LNCaP clone FGC (cell line): ENCODE measurements around the gene TCHP.

Source experiments
- DNase-seq: peaks from one replicate; pipeline ENCODE4 v3.0.0-alpha.2; 2011; ENCODE audit warnings: low read depth
- H3K4me3 ChIP-seq: 2 replicates; pipeline ENCODE4 v1.5.1; 2011; ENCODE audit warnings: mild to moderate bottlenecking, low read depth, low read length, control low read depth
- CTCF ChIP-seq: IDR thresholded peaks from 2 replicates; pipeline ENCODE4 v1.5.1; 2012; ENCODE audit warnings: mild to moderate bottlenecking; ENCODE audit not compliant: control insufficient read depth, insufficient read depth; ENCODE audit errors: extremely low read depth

The TCHP gene

GRCh38 chr12:109863847-109864712 lies 36.0 kb upstream of the TCHP start:
- peak; percentile 87 for DNase-seq
- TF ChIP-seq CTCF: no peak
- no peak overlapping the region for H3K4me3 ChIP-seq

DNA sequence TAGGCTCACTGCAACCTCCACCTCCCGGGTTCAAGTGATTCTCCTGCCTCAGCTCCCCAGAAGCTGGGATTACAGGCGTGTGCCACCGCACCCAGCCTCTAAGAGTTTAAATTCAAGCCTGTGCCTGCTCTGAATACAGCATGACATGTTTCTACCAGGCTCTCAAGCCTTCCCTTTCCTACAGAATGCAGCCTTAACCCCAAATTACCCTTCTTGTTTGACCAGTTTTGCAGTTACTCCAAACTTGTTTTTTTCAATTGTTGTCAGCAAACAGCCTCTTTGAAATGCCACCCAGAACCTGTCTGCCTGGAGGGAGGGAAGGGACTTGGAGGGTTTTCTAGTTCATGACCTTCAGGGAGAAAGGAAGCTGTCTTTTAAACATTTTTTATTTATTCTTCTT lies 35.2 kb upstream of the TCHP start:
- peak; percentile 82 for DNase-seq
- H3K4me3 ChIP-seq: no peak overlapping the region
- TF ChIP-seq CTCF: no peak

GRCh38 chr12:109868182-109869051 lies 31.7 kb upstream of the TCHP start:
- no peak for TF ChIP-seq CTCF
- H3K4me3 ChIP-seq: no peak overlapping the region
- DNase-seq: no peak

DNA sequence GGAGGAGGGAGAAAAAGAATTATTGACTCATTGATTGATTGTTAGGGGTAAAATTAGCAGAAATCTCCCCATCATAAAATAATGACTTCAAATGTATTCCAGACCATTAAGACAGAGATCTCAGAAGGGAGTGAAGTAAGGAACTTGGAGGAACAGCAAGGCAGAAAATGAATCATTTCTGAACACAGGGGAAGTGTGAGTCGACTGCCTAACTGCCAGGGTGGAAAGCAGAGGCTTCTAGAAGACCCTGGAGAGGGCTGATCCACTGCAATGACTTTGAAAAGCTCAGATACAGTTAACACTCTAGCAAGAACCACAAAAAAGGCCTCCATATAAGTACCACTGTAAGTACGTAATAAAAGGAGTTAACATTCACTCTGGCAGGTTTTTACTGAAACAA lies 29.4 kb upstream of the TCHP start:
- H3K4me3 ChIP-seq: no peak overlapping the region
- no peak for TF ChIP-seq CTCF
- no peak for DNase-seq

DNA sequence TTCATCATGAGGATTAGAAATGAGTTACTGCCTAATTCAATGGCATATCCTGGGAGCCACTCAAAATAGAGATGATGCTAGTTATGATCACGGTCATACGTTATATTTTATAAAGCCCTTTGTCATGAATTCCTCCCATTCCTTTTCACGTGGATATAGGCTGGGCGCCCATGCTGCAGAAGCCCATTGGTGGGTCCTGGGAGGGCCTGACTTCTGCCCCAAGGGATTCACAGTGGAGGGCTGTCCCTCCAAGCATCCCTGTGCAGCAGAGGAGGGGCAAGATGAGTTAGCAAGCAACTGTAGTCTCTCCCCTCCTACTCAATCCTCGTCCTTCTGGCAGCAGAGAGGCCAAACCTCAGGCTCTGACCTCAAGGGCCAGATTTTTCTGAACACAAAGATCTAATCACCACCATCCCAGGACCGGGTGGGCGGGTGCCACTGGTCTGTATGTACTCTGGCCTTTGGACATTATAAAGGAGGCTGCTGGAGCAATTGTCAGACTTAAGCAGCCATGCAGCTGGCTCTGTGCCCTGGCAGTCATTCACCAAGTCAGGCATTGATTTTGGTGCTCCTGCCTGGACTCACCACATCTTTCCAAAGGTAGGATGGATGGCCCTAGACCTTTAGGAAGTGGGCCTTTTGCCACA lies 28.3 kb upstream of the TCHP start:
- no peak for TF ChIP-seq CTCF
- H3K4me3 ChIP-seq: no peak overlapping the region
- no peak for DNase-seq

GRCh38 chr12:109873653-109874052 lies 26.4 kb upstream of the TCHP start:
- no peak overlapping the region for H3K4me3 ChIP-seq
- DNase-seq: no peak
- TF ChIP-seq CTCF: no peak
